Stimulated activated CD8-positive, alpha-beta memory T cell treated with anti-CD3 and anti-CD28 coated beads, Interleukin-15, amount 100 ng/mL, for 1 hour (primary cell): ENCODE results near the gene CARMIL3.

Source experiments
- DNase-seq: peaks from one replicate; pipeline ENCODE4 v3.0.0-alpha.2; 2020; ENCODE audit warnings: low read depth

Gene CARMIL3

GRCh38 chr14:24079491-24080141 lies 27.8 kb downstream of the CARMIL3 start:
- DNase-seq, result no peak

GRCh38 chr14:24080142-24080530 lies 28.3 kb downstream of the CARMIL3 start:
- DNase-seq, result no peak

- peak; percentile 37 for DNase-seq
These were observed 29.3 kb downstream of the CARMIL3 start for GRCh38 chr14:24080888-24081738.

- no peak for DNase-seq
These were observed 30.0 kb downstream of the CARMIL3 start for GRCh38 chr14:24081739-24082211.

GRCh38 chr14:24082411-24083080 lies 30.7 kb downstream of the CARMIL3 start:
- DNase-seq, result no peak

- DNase-seq, result no peak
These were observed 31.7 kb downstream of the CARMIL3 start for GRCh38 chr14:24083462-24083861.

- DNase-seq, result no peak
These were observed 32.6 kb downstream of the CARMIL3 start for GRCh38 chr14:24084440-24084839.

GRCh38 chr14:24085215-24085614 lies 33.4 kb downstream of the CARMIL3 start:
- no peak for DNase-seq

GRCh38 chr14:24086193-24086955 lies 34.6 kb downstream of the CARMIL3 start:
- DNase-seq, result no peak

GRCh38 chr14:24087004-24087403 lies 35.2 kb downstream of the CARMIL3 start:
- no peak for DNase-seq

- no peak for DNase-seq
These were observed 36.3 kb downstream of the CARMIL3 start for GRCh38 chr14:24088095-24088494.

GRCh38 chr14:24089890-24090289 lies 38.1 kb downstream of the CARMIL3 start:
- no peak for DNase-seq

- no peak for DNase-seq
These were observed 40.3 kb downstream of the CARMIL3 start for GRCh38 chr14:24092110-24092504.

- no peak for DNase-seq
These were observed 40.8 kb downstream of the CARMIL3 start for GRCh38 chr14:24092505-24093206.

- no peak for DNase-seq
These were observed 41.5 kb downstream of the CARMIL3 start for GRCh38 chr14:24093207-24093900.

GRCh38 chr14:24093901-24094840 lies 42.4 kb downstream of the CARMIL3 start, which contains the start of gene PCK2:
Gene PCK2 (plus strand): TSS chr14:24094311. CDS start chr14:24094406, 95 bp downstream.
- DNase-seq, result peak; percentile 47

- DNase-seq, result no peak
These were observed 43.0 kb downstream of the CARMIL3 start for GRCh38 chr14:24094841-24095270.

- no peak for DNase-seq
These were observed 43.7 kb downstream of the CARMIL3 start for GRCh38 chr14:24095271-24096068.
